Measurements from ENCODE around the gene RAB7A.

DNA sequence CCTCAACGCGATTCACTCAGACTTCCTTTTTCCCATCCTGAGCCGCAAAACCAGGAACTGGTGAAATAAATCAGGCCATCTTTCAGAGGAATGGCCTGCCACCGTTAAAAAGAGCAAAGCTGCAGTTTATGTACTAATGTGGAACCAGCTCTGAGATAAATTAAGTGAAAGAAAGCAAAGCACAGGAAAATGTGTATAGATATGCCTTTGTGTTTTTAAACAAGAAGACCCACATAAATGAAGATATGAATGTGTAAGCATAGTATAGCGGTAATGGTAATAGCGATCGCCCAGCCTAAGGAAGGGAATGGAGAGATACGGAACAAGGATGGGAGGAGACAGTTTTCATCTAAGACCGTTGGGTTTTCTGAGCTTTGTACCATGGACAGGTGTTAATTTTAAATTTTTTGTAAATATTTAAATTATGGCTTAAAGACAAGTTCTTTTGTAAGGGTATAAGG, 44.6 kb upstream of the RAB7A start:
- TF ChIP-seq EZH2phosphoT487 (IDR thresholded peaks at IDR 0.05; ENCODE audit: insufficient read depth, low read depth) (no peak), EZH2 (IDR thresholded peaks at IDR 0.05; ENCODE audit: insufficient read depth, poor library complexity, severe bottlenecking) (no peak)
